Brain microvascular endothelial cell (primary cell): ENCODE results near the gene RNF149.

Experiments
- DNase-seq: peaks from one replicate; pipeline ENCODE4 v3.0.0-alpha.2; 2020
- H3K27ac ChIP-seq: fragments of 250-450 bp; sonication (Bioruptor Pico); 2 replicates; pipeline ENCODE4 v1.5.1; 2020; ENCODE audit warnings: mild to moderate bottlenecking, moderate library complexity
- H3K27me3 ChIP-seq: fragments of 250-450 bp; sonication (Bioruptor Pico); replicated peaks from 2 replicates; pipeline ENCODE4 v1.5.1; 2020; ENCODE audit warnings: mild to moderate bottlenecking
- H3K36me3 ChIP-seq: fragments of 250-450 bp; sonication (Bioruptor Pico); replicated peaks from 2 replicates; pipeline ENCODE4 v1.5.1; 2020; ENCODE audit warnings: mild to moderate bottlenecking
- H3K4me3 ChIP-seq: 2 replicates; pipeline ENCODE4 v1.5.1; 2011; ENCODE audit warnings: low read depth, mild to moderate bottlenecking, control low read depth, low read length, moderate library complexity
- in situ Hi-C: cut with HindIII; loops from 2 replicates; pipeline ENCODE4 v1.10.0; 2017; ENCODE audit warnings: low sequenced_read_pairs, low pct_ligation_motif_present
- TF ChIP-seq, protein P1 (sequence below): IDR thresholded peaks from 2 replicates; pipeline ENCODE4 v1.5.1; 2011; ENCODE audit warnings: low read depth, mild to moderate bottlenecking, moderate library complexity, low read length, control low read depth, inconsistent platforms; ENCODE audit errors: missing control alignments

RNF149 gene

DNA sequence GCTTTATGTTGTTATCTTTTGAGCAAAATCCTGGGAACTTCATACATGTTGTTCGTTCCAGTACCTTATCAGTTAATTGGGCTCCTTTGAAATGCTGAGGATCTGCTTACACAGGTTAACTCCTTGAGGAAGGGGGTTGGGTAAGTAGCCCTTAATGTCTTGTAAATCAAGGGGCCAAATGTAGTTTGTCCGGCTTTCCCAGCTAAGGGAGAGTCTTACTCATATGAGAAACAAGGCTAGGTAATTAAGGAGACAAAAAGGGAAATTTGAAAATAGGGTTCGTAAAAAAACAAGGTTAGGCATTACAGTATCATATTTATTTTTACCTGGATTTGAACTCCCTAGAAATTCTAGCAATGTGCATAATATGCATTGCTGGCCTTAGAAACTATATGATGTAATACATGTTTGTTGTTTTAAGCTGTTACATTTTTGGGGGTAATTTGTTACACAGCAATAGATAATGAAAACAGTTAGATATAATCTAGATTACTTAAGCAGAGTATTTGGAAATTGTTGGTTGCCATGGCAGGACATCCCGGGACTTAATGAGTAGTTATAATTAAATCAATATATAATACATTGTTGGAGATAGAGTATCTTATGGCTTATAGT is 30.9 kb upstream of the RNF149 start:
- H3K36me3 ChIP-seq = no peaks in the 10 kb centered on the region
- no peak overlapping the region for H3K27ac ChIP-seq
- H3K4me3 ChIP-seq = no peak overlapping the region
- no peak for DNase-seq
- H3K27me3 ChIP-seq = no peaks in the 10 kb centered on the region
- in situ Hi-C loops = no loop called here
- TF ChIP-seq, protein P1, sequence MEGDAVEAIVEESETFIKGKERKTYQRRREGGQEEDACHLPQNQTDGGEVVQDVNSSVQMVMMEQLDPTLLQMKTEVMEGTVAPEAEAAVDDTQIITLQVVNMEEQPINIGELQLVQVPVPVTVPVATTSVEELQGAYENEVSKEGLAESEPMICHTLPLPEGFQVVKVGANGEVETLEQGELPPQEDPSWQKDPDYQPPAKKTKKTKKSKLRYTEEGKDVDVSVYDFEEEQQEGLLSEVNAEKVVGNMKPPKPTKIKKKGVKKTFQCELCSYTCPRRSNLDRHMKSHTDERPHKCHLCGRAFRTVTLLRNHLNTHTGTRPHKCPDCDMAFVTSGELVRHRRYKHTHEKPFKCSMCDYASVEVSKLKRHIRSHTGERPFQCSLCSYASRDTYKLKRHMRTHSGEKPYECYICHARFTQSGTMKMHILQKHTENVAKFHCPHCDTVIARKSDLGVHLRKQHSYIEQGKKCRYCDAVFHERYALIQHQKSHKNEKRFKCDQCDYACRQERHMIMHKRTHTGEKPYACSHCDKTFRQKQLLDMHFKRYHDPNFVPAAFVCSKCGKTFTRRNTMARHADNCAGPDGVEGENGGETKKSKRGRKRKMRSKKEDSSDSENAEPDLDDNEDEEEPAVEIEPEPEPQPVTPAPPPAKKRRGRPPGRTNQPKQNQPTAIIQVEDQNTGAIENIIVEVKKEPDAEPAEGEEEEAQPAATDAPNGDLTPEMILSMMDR = no peak

DNA sequence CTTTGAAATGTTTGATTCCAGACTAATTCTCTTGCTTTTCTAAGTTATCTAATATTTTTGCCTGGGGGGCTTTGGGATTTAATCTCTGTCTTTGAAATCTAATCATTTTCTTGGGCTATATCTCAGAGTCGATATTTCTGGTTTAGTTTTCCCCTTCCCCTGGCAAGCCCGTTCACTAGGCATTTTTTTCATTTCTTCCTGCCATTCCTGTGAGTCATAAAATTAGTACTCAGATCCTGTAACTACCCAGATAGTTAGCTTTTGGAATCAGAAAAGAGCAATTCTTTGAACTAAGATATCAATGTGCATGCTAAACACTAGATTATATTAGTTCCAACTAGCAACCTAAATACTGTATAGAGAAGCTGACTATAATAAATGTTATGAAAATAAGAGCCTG is 29.4 kb upstream of the RNF149 start:
- TF ChIP-seq, protein P1 = no peak
- H3K27me3 ChIP-seq = no peaks in the 10 kb centered on the region
- no peaks in the 10 kb centered on the region for H3K36me3 ChIP-seq
- in situ Hi-C loops = no loop called here
- no peak overlapping the region for H3K27ac ChIP-seq
- H3K4me3 ChIP-seq = no peak overlapping the region
- no peak for DNase-seq

DNA sequence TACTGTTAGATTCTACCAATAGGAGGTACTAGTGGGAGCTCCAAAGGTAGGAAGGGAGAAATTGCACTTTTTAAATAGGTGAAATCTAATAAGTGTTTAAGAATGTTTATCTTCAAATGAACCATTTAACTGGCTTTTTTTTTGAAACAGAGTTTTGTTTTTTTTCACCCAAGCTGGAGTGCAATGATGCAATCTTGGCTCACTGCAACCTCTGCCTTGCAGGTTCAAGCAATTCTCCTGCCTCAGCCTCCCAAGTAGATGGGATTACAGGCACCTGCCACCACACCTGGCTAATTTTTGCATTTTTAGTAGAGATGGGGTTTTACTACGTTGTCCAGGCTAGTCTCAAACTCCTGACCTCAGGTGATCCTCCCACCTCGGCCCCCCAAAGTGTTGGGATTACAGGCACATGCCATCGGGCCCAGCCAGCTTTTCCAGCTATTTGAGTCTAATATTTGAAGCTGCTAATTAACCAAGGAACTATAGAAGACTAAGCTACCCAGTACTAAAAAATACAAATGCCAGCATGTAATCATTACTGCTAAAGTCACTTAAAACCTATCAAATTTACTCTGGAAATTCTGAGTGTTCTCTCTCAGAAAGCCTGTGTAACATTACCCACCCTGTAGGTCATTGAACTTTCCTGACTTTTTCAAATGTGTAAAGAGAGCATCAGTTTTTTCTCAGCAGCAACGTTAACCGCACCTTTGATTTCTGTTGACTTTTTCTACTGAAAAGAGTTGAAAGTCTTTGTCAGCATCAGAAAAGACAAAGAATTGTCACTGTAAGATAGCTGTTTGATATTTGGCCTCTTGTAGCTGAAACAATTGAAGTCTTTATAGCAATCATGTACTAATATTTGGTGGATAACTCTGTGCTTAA is 24.6 kb upstream of the RNF149 start:
- Histone ChIP-seq H3K36me3 (no peaks in the 10 kb centered on the region), H3K4me3 (no peak overlapping the region), H3K27me3 (no peaks in the 10 kb centered on the region), H3K27ac (no peak overlapping the region)
- in situ Hi-C loops = no loop called here
- DNase-seq = no peak
- TF ChIP-seq, protein P1 = no peak

DNA sequence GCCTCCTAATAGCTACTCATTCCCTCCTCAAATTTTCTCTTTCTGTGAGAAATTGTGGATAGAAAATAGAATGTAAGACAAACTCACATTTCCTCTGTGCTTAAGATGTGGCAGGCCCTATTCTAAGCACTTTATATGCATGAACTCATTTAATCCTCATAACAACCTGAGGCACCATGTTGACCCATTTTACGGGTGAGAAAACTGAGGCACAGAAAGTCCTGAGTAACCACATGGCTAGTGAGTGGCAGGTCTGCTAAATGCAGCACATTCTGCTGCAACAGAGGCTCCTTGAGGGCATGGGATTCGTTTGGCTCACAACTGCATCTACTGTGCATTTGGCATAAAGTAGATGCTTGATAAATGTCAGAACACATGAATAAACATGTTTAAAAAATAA is 22.7 kb upstream of the RNF149 start:
- Histone ChIP-seq H3K27me3 (no peaks in the 10 kb centered on the region), H3K4me3 (no peak overlapping the region), H3K36me3 (no peaks in the 10 kb centered on the region), H3K27ac (no peak overlapping the region)
- TF ChIP-seq, protein P1 = no peak
- in situ Hi-C loops = no loop called here
- DNase-seq = no peak

DNA sequence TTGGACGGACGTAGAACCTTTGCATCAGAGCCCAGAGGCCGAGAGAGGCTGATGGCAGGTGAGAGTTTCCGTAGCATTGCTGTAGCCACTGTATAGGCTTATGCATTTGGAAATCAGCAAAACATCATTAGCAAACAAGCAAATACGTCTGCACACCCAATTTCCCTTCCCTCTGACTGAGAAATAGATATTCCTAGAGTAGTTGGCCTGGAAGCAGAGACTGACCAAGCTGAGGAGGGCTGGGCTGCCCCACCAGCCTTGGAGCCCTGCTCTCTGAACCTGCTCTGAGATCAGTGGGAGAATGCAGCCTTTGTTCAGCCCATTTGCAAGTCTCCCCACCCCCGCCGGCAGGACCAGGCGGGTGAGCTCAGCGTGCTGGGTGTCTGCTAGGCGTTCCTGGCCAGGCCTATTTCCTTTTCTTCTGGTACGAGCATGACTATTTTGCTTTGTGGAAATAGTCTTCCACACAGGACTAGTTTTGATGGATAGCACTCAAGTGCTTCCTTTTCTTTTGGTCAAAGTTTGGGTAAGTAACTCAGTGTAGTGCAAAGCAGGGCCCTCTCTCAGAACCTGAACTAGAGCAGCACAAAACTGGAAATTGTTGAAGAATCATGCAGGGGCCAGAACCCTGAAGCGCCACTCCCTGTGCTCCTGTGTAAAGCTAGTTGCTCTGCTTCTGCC is 21.9 kb upstream of the RNF149 start:
- TF ChIP-seq, protein P1 = no peak
- Histone ChIP-seq H3K27me3 (no peaks in the 10 kb centered on the region), H3K4me3 (no peak overlapping the region), H3K27ac (no peak overlapping the region), H3K36me3 (no peaks in the 10 kb centered on the region)
- in situ Hi-C loops = no loop called here
- no peak for DNase-seq
